ENCODE data around the gene CRYBB3. TPM values are rescaled to one million over a fixed set of nuclear protein-coding genes. Genes with fewer than 3 reads are reported as not detected.

The CRYBB3 gene
- total and polyA plus RNA-seq, 10 donors = 0.16 to 0.80 TPM; not detected in 8

DNA sequence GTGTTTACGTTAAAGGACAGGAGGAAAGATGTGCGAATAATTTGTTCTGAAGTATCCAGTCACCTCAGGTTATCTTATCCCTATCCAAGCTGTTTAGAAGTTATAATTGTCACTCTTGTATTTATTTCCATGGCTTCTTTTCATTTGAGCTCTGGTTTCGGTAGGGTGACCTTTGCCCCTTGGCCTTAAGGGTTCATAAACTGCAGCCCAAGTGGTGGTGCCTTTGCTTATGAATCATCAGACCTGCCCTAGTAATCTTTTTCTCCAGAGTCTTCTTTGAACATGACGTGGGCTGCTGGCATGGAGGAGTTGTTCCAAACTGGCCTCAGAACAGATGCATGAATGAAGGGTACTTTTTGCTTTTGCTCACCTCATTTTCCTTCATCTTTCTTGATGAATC, 6.5 kb upstream of the CRYBB3 start:
- H3K4me3 ChIP-seq = no peak overlapping the region
- no peak for DNase-seq
- intact Hi-C loops (cut with DNase I; ENCODE audit: low total_unique reads) = no loop called here
- WGBS, 5 donors = 65 to 94% (median 68%) methylated on average over 4 of the region's 4 CpGs
- H3K27me3 ChIP-seq (replicated peaks in 1 of 7) = no peaks in the 10 kb centered on the region
- peaks cover 0 to 65% (median 0%) of the 10 kb centered on the region in 6 donors for H3K36me3 ChIP-seq
- no peaks in the 10 kb centered on the region for H3K9me3 ChIP-seq
- TF ChIP-seq POLR2A (IDR thresholded peaks at IDR 0.05) = no peak
- TF ChIP-seq, protein P1, sequence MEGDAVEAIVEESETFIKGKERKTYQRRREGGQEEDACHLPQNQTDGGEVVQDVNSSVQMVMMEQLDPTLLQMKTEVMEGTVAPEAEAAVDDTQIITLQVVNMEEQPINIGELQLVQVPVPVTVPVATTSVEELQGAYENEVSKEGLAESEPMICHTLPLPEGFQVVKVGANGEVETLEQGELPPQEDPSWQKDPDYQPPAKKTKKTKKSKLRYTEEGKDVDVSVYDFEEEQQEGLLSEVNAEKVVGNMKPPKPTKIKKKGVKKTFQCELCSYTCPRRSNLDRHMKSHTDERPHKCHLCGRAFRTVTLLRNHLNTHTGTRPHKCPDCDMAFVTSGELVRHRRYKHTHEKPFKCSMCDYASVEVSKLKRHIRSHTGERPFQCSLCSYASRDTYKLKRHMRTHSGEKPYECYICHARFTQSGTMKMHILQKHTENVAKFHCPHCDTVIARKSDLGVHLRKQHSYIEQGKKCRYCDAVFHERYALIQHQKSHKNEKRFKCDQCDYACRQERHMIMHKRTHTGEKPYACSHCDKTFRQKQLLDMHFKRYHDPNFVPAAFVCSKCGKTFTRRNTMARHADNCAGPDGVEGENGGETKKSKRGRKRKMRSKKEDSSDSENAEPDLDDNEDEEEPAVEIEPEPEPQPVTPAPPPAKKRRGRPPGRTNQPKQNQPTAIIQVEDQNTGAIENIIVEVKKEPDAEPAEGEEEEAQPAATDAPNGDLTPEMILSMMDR (IDR thresholded peaks at IDR 0.05 in 8 of 11, conservative IDR thresholded peaks at IDR 0.05 in 3 of 11) = no peak
- no peak for TF ChIP-seq POLR2AphosphoS5 (IDR thresholded peaks at IDR 0.05)
- H3K27ac ChIP-seq = no peak overlapping the region
- no peaks in the 10 kb centered on the region for H3K4me1 ChIP-seq

DNA sequence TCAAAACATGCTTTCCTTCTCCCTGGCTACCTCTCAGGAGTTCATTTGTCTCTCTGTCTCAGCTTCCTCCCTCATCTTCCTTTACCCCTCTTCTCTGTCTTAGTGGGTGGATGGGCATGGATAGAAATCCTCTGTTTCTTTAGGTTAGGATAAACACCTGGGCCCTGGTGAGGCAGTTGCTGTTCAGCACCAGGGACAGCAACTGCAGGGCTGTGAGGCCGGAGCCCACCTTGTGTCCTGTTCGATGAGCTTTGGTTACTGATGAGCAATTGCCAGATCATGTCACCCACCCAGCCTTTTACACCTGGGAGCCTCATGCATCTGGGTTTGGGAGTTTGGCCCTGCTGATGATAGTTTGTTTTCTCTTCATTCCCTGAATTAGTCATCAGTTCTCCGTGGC, 6.1 kb upstream of the CRYBB3 start:
- peaks cover 0 to 65% (median 0%) of the 10 kb centered on the region in 6 donors for H3K36me3 ChIP-seq
- intact Hi-C loops (cut with DNase I; ENCODE audit: low total_unique reads) = no loop called here
- no peak overlapping the region for H3K4me3 ChIP-seq
- TF ChIP-seq POLR2AphosphoS5 (IDR thresholded peaks at IDR 0.05) (no peak), POLR2A (IDR thresholded peaks at IDR 0.05) (no peak)
- TF ChIP-seq, protein P1 (IDR thresholded peaks at IDR 0.05 in 8 of 11, conservative IDR thresholded peaks at IDR 0.05 in 3 of 11) = no peak
- no peak overlapping the region for H3K27ac ChIP-seq
- H3K4me1 ChIP-seq = no peaks in the 10 kb centered on the region
- H3K27me3 ChIP-seq (replicated peaks in 1 of 7) = no peaks in the 10 kb centered on the region
- DNase-seq = no peak
- H3K9me3 ChIP-seq = no peaks in the 10 kb centered on the region
- 73 to 82% (median 79%) methylated on average over 3 of the region's 3 CpGs for WGBS, 5 donors

DNA sequence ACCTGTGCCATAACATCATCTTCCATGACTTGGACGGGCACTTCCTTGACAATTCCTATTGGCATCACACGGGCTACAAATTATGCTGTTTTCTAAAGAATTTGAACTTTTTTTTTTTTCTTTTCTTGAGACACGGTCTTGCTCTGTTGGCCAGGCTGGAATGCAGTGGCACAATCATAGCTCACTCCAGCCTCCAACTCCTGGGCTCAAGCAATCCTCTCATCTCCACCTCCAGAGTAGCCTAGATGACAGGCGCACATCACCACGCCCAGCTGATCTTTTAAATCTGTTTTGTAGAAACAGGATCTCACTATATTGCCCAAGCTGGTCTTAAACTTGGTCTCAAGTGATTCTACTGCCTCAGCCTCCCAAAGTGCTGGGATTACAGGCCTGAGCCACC, 3.3 kb upstream of the CRYBB3 start:
- Histone ChIP-seq H3K27ac (no peak overlapping the region), H3K4me3 (no peak overlapping the region), H3K9me3 (no peaks in the 10 kb centered on the region), H3K27me3 (replicated peaks in 1 of 7) (no peaks in the 10 kb centered on the region), H3K4me1 (no peaks in the 10 kb centered on the region), H3K36me3 (peaks cover 0 to 53% (median 0%) of the 10 kb centered on the region in 6 donors)
- DNase-seq = no peak
- TF ChIP-seq POLR2AphosphoS5 (IDR thresholded peaks at IDR 0.05) = no peak
- TF ChIP-seq, protein P1 (IDR thresholded peaks at IDR 0.05 in 8 of 11, conservative IDR thresholded peaks at IDR 0.05 in 3 of 11) = no peak
- TF ChIP-seq POLR2A (IDR thresholded peaks at IDR 0.05) = no peak
- intact Hi-C loops (cut with DNase I; ENCODE audit: low total_unique reads) = no loop called here
- 88 to 95% (median 91%) methylated on average over 5 of the region's 5 CpGs for WGBS, 5 donors

DNA sequence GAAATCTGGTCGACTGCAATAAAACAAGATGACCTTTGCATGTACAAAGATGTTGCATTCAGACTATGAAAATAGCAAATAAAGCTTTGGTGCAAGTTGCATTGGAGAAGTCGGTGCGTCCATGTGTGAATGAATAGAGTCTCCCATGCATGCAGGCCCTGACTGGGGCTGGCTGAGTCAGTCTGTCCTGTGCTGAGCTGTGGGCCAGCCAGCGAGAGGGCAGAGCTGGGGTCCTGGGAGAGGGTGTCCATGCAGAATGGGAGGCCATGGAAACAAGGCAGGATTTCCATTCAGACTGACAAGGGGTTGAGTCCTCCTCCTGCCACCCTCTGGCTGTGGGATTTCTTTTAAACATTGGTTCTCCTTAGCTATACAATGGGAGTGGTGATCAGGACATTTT, 2.3 kb upstream of the CRYBB3 start:
- no peak overlapping the region for H3K4me3 ChIP-seq
- TF ChIP-seq POLR2A (IDR thresholded peaks at IDR 0.05) = no peak
- no peak for TF ChIP-seq POLR2AphosphoS5 (IDR thresholded peaks at IDR 0.05)
- TF ChIP-seq, protein P1 (IDR thresholded peaks at IDR 0.05 in 8 of 11, conservative IDR thresholded peaks at IDR 0.05 in 3 of 11) = no peak
- H3K27ac ChIP-seq = no peak overlapping the region
- H3K9me3 ChIP-seq = no peaks in the 10 kb centered on the region
- H3K36me3 ChIP-seq = peaks cover 0 to 43% (median 0%) of the 10 kb centered on the region in 6 donors
- intact Hi-C loops (cut with DNase I; ENCODE audit: low total_unique reads) = no loop called here
- 82 to 93% (median 88%) methylated on average over 4 of the region's 4 CpGs for WGBS, 5 donors
- H3K4me1 ChIP-seq = no peaks in the 10 kb centered on the region
- no peak for DNase-seq
- H3K27me3 ChIP-seq (replicated peaks in 1 of 7) = peaks cover 0 to 6% (median 0%) of the 10 kb centered on the region in 7 donors

Measured in spleen (tissue), 11 donors.